Muscle of arm (tissue), 12 donors: Measurements from ENCODE around the gene TTLL5. TPM values are rescaled to one million over a fixed set of nuclear protein-coding genes. Genes with fewer than 3 reads are reported as not detected.

Experiments used
- DNase-seq: peaks from one replicate; pipeline ENCODE4 v3.0.0-alpha.2; 2013
- polyA plus RNA-seq, 12 donors: library from polyadenylated mRNA; unstranded; fragments of 120-200 nt; gene quantifications; one replicate each; pipeline ENCODE4 v1.2.1, GENCODE V29; 2013; ENCODE audit not compliant: insufficient read length in 12 of 12

Gene TTLL5
- polyA plus RNA-seq, 12 donors, result 14.1 to 40.5 (median 17.2) TPM; not detected in 1

DNA sequence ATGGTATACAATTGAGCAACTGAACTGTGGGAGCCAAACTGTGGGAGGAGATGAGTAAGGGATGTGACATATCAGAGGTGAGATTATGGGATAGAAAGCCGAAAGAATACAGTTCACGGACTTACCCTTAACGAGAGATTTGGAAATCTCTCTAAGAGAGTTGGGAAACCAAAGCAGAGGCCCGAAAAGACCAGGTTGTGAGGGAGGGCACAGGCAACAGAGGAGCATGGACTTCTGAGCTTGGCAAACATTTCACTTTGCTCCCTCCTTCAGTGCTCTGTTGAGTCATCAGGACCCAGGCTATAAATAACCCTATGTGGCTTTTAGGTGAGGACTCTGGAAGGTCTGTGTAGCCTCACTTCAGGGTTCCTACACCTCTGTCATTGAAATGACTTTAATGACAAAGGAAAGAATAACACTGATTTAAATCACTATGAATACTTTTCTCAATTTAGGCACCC, 200.1 kb downstream of the TTLL5 start:
- DNase-seq, result no peak

DNA sequence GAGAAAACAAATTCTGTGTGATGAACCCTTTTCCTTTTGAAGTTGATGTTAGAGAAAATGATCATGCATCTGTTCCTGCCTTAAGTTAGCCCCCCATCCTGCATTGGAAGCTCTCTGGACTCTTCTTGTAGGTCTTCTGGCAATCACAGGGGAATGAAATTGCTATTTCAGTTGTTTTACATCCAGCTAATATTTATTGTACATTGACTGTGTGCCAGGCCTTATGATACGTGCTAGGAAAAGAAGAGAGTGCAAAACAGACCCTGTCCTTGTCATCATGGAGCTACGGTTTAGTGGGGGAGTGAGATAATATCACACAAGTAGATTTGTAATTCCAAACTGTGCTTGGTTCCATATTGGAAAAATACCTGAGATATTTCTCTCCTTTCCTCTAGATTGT, 202.2 kb downstream of the TTLL5 start:
- DNase-seq, result no peak

DNA sequence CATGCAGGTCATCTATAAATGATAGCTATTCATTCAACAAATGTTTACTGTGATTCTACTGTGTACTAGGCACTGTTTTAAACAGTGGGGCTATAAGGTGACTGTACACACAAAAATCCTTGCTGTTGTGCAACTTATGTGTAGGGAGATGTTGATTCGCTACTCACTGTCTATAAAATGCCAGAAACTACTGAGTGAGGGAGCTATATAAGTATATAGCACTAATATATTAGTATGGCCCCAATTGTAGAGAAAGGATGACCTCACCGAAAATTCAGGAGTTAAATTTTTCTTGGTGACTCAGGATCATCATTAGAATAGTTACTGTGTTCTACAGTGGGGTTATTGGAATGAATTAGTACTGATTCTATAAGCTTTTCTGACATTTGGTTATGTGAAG, 203.3 kb downstream of the TTLL5 start:
- no peak for DNase-seq

DNA sequence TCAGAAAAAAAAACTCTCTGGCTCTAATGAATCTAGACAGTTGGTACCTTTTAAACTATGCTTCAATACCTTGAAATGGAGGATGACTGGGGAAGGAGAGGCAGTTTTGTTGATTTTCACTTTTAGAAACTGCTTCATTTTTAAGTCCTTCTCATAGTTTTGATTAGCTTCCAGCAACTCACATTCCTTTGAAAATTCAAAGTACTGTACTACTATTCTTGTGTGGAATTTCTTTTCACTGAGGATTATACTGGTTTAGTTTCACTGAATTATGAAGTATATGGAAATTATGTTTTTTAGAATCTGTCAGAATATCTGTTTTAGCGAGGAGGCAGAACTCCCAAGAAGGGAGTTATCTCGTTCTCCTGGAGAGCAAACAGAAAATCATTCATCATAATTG, 204.5 kb downstream of the TTLL5 start:
- DNase-seq, result no peak

DNA sequence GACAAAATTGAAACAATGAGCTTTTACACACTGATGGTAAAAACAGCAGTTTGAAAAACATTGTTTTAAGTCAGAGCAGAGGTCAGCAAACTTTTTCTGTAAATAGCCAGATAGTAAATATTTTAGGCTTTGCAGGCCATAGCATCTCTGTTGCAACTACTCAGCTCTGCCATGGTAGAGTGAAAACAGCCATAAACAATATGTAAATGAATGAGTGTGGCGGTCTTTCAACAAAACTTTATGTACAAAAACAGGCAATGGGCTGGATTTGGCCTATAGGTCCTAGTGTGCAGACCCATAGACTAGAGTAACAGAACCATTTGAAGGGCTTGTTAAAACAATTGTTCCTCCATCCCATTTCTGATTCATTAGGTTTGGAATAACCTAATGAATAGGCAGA, 205.9 kb downstream of the TTLL5 start:
- DNase-seq, result no peak

DNA sequence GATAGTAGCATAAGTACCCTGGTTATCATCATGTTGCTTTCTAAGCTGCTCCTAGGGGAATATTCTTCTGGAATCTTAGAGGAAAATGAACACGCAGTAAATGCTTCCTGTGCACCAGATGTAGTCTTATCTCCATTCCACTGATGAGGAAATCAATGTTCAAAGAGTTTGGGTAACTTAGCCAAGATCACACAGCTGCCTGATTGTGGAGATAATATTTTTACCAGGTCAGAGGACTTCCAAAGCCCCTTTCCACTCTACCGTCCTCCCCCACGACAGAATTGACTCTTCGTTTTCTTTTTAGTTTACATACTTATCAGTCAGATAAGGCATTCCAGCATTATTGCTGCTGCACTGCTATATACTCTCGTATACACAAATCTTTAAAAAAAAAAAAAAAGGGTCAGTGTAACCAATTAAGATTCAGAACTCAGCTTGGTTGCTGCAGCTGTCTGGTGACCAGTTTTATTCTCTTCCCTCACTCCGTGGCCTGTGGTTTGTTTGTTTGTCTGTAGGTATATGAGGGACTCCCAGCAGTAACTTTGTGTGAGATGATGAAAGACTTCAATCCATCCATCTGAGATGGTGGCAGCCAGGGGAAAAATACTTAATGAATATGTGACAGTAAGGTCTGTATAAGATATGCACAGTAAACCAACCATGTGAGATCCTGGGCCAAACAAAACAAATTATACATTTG, 210.3 kb downstream of the TTLL5 start:
- no peak for DNase-seq

DNA sequence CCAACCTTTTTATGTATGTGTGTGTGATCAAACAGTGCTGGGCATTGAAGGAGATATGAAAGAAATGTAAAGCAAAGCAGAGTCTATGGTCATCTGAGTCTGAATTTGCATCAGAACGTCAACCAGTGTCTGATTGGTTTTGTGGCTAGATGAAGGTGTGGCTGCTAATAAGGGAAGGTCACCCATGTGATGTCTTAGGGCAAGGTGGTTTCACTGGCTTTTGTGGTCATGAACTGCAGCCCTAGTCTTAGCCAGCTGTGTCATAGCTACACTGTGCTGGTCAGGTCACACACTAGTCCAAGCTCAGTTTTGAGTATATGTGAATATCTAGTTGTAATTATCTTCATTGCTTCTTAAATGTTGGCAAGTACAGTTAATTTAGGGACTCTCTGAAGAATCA, 214.9 kb downstream of the TTLL5 start:
- DNase-seq, result no peak

DNA sequence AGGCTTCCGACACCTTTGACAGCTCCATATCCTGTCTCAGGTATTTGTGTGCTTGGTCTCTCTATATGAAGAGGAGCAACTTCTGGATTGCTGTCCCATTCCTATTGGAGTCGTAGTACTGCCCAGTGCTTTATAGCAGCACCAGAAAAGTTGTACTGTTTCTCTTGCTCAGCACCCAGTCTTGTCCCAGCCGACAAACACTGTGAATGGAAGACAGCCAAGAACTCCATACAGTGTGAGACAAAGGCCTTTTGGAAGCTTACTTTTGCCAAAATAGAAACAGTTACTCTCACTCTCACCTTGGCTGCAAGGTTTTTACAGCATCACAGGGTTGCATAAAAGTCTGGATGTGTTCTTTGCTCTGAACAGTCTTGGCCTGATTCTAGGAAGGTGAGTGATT, 215.5 kb downstream of the TTLL5 start:
- DNase-seq, result no peak

DNA sequence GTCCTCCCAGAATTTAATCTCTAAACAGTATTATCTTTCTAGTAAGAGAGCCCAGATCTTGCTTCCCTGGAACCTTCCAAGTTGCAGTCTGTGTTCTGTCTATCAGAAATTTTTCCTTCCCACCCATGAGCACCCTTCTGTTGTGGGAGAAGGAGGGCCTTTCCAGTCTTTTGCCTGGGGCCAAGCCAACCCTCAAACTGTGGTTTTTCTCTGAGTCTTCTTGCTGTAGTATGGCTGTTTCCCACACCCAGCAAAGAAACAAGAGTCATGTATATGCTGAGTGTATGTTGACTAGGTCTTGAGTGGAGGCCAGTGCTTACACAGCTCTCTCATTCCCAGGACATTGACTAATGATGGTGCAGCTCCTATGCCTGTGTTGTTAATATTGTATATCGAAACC, 216.2 kb downstream of the TTLL5 start:
- no peak for DNase-seq

DNA sequence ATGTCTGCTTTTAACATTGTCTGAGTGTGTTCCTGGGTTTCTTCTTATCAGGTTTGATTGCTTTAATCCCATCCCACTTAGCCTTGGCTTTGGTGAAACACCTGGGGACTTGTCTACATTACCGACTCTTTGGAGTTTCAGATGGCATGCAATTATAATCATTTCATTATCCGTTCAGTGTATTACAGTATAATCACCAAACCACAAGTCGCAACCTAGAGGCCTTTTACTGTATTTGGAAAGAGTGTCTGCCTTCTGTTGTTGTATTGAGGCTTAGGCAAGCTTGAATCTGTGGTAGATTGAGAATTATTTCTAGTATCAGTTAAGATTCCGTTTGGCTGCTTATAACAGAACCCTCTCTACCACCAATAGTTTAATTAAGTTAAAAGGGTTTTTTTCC, 216.8 kb downstream of the TTLL5 start:
- no peak for DNase-seq

DNA sequence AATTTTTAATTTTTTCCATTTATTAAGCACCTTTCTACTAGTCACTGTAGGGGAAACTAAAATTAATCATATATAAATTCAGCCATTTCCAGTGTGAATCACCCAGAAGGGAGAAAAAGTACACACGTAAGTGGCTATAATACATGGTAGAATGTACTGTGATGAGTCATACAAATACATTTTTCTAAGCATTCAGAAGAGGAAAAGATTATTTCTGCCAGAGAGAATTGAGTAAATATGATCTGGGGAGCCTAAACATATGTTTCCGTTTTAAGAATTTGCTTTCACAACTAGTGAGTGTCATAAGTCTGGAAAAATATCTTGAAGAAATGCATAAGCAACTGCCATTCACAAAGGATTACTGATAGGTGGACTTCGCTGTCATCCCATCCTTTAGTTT, 218.0 kb downstream of the TTLL5 start:
- DNase-seq, result peak; percentile 69

DNA sequence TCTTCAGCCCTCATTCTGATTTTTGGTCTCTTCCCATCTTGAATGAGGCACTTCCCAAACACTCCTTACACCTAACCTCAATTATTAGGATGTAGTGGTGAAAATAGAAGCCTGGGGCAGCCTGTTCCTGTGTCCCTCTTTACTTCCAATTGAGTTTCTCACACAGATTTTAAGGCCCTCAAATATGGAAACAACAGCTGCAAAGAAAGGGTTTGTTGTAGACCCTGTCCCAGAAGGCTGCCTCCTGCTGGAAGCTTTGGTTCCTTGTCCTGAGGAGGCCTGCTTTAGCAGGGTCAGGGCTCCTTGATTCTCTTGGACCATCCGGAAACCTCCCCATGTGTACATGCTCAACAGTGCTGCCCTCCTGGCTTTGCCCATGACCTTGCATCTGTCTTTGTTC, 219.5 kb downstream of the TTLL5 start:
- DNase-seq, result no peak

DNA sequence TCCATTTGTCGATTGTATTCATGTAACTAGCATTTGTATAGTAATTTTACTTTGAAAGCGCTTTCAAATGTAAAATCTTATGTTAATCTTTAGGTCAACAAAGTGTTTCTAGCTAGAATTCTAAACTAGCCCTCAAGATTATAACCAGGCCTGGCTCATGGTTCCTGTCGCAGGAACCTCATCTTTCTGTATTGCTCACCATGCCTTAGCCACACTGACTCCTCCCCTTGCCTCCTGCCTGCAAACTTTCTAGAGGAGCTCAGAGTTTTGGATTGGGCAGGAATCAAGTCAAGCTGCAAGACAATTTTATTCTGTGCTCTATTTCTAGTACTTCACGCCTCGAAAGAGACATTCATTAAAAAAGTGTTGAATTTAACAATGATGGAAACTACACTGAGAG, 220.9 kb downstream of the TTLL5 start:
- no peak for DNase-seq

DNA sequence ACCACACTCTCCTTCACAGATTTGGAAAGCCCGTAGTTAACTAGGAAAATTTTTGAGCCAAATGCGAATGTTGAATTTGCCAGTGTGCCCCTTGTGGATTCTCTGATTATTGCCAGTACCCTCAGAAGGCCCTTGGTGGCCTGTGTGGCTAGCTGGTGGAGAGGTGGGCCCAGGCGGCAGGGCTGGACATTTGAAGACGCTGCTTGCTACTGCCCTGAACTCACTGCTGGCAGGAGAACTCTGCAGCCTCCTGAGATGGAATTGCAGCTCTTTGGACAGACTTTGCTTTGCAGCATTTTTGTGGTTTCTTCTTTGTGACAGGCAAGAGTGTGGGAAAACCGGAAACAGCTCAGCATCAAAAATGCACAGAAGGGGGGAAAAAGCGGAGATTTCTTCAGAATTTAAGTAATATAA, 223.2 kb downstream of the TTLL5 start:
- DNase-seq, result peak; percentile 54

DNA sequence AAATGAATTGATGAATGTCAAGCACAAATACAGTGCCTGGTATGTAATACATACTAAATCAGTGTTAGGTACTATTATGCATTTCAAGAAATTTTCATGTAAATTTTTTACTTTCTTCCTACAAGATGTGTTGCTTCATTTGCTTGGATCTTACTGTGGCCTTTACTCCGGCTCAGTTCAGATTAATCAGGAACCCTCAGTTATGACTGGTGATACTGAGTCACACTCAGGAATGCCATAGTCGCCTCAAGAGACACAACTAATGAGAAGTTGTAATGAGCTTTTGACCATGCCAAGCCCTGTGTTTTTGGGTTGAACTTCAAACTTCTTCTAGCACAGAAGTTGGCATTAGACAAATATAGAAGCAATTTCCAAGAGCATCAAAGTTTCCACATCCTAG, 224.8 kb downstream of the TTLL5 start:
- no peak for DNase-seq

DNA sequence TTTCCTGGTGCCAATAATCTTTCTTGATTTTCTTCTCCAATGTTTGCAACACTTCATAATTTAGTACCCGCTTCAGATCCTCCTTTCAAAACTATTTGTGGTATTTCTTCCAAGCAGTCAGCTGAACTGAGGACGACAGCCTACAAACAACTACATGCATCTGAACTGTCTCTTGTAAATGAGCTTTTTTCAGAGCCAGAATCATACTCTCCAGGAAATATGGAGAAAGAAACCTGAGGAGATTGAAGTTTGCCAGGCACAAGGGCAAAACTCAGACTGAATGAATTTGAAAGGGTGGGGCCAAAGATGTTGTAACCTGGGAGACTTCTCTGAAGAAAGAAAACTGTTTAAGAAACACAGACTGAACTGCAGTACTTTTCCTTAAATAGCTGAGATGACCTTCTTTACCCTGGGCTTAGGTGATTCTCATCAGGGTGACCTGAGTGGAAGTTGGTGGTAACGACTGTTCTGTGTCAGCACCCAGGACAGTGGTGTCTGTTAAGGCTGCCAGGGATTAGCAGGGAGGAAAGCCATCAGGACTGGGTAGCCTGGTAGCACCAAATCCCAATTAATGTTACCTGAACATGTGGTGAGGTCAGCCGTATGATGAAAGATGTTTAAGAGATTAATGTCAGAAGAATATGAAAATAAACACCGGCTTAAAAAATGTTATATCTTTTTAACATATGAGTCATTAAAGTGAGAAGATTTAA, 225.7 kb downstream of the TTLL5 start:
- no peak for DNase-seq

DNA sequence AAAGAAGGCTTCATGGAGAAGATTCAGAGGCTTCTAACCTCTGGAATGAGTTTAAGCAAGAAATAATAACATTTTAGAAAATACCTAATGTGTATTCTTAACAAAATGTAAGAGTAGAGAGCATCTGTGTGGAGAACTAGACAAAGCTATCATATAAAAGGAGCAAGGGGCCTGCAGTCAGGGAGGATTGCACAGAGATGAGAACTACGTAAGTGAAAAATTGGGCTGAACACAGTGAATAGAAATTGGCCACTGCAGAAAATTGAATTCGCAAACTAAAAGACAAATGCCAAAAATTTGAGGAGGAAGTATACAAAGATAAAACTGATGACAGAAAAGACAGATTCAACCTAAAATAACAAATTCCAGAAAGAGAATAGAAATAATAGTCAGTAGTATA, 227.9 kb downstream of the TTLL5 start:
- DNase-seq, result no peak

DNA sequence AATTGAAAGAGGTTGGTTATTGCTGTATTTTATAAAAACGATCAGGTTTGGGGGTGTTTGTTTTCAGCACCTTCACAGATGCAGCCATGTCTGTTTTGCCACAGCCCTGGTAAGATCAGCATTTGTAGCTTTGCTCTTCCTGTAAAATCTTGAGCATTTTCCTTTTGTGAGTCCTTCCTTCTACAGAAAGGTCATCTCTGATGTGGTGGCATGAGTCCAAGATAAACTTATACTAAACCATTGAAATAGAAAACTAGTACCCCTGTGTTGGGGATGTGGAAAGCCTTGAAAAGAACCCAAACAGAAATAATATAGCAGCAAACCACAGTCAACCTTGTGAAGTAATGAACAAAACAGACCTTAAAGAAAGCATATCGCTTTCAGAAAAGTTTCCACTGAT, 235.3 kb downstream of the TTLL5 start:
- DNase-seq, result no peak

DNA sequence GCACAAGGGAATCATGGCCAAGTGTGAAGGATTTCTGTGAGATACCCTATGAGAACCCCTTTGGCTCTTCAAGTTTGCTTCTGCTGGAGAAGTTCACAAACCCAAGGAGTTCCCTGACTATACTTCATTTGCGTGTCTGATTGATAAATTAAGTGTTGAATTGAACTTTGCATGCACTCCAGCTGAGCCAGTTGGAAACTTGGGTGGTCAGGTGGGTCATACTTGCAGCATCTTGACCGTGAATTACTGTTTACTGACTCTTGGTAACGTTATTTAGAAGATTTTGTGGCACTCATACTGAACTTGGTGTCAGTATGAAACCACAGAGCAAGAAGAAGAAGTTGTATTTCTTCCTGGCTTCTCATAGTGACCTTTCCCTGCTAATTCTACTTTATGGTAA, 243.3 kb downstream of the TTLL5 start:
- DNase-seq, result no peak

DNA sequence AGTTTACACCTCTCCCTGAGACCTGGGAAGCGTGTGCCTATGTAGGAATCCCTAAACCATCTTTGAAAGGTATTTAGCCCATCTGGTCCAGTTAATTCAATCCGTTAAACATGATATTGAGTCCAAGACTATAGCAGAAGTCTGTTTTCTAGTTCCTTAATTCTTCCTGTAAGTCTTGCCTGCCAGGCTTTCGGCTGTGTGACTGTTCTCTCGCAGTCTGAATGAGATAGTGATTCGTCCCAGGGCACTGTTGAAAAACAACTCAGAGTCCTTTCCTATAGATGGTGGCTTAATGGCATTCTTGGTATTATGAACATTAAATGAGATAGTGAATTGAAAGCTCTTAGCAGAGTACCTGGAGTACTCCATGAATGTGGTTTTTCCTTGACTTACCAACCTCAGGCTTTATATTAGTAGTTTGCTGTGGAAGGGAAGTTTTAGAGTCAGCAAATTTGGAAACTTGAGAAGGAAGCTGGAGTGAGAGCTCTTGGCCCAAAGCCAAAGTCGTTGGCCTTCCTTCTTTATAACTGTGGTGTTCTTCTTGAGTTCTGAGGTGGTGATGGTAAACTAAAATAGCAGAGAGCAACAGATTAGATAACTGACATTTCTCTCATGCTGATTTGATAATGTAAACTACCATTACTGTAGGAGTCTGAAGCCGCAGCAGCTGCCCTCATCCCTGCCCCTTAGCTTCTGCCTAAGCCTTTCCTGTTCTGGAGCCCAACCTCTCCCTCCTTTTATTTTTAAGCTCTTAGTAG, 244.3 kb downstream of the TTLL5 start:
- DNase-seq, result peak; percentile 81

DNA sequence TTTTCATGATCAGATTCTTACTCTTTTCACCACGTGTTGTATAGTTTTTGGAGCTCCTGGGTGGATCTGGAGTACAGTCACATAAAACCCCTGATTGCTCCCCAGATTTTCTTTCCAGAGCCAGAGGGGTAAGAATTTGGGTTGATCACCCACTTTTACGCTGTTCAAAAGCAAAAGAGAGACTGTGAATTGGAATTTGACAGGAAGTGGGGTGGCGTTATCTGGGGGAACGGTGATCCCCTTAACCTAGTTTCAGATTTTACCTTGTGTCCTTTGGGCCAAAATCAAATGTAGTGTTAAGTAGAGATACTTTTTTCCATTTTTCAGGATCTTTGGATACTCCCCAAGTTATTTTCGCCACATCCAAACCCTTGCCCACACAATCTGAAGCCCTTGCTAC, 245.2 kb downstream of the TTLL5 start:
- DNase-seq, result no peak

DNA sequence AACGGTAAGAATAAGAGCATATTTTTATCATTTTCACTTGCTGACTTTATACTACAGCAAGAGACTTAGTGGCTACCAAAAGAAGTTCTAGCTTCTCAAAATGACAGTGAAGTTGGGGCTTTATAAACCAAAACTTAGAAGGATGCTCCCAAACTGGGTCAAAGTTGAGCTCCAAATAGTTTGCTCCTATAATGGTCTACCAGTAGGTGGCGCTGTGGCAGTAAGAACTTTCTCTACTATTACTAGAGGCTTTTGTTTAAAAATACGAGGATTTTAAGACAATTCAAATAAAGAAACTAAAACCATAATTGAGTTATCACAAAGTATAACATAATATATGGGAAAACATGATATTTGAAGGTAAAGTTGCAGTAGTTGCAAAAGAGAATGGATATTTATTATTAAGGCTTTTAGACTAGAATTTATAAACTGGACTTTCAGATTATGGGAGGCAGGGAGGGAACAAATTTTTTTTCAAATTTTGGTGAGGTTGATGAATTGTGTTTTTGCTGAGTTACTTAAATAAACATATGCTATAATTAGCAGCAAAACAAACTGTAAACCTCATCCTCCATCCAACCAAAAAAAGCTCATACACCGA, 245.7 kb downstream of the TTLL5 start:
- peak; percentile 81 for DNase-seq
